NCI-H345 (cell line): ENCODE data around the gene SPPL2A.
"Not testable (repeated sequence)": the region's sequence is repeated elsewhere in the genome, so short reads cannot be mapped to it uniquely, and the experiment has no call there.

Experiments
- DNase-seq: peaks from one replicate; lab custom pipeline; 2025; lab: John Stamatoyannopoulos, UW

The SPPL2A gene

GRCh38 chr15:50765195-50765967, at the start of gene SPPL2A:
Gene SPPL2A (minus strand): TSS chr15:50765706. CDS start chr15:50765533, 173 bp downstream.
- DNase-seq = peak; percentile 66

GRCh38 chr15:50814634-50815033, 49.1 kb upstream of the SPPL2A start:
- no peak for DNase-seq

- no peak for DNase-seq
These were observed 48.4 kb upstream of the SPPL2A start for GRCh38 chr15:50813865-50814264.

- no peak for DNase-seq
These were observed 47.6 kb upstream of the SPPL2A start for GRCh38 chr15:50813089-50813488.

- not testable (repeated sequence) for DNase-seq
These were observed 46.6 kb upstream of the SPPL2A start for GRCh38 chr15:50812181-50812506.

GRCh38 chr15:50811461-50812180, 46.1 kb upstream of the SPPL2A start:
- DNase-seq = not testable (repeated sequence)

GRCh38 chr15:50810128-50810527, 44.6 kb upstream of the SPPL2A start:
- DNase-seq = no peak

- DNase-seq = no peak
These were observed 43.2 kb upstream of the SPPL2A start for GRCh38 chr15:50808728-50809127.

GRCh38 chr15:50803479-50804180, 38.1 kb upstream of the SPPL2A start:
- DNase-seq = no peak

- no peak for DNase-seq
These were observed 35.2 kb upstream of the SPPL2A start for GRCh38 chr15:50800715-50801114.

GRCh38 chr15:50798684-50799083, 33.2 kb upstream of the SPPL2A start:
- no peak for DNase-seq

- DNase-seq = no peak
These were observed 32.4 kb upstream of the SPPL2A start for GRCh38 chr15:50797926-50798325.

GRCh38 chr15:50791486-50791885, 26.0 kb upstream of the SPPL2A start:
- no peak for DNase-seq

- no peak for DNase-seq
These were observed 25.4 kb upstream of the SPPL2A start for GRCh38 chr15:50790778-50791453.

- DNase-seq = no peak
These were observed 21.4 kb upstream of the SPPL2A start for GRCh38 chr15:50786871-50787270.

- DNase-seq = no peak
These were observed 20.9 kb upstream of the SPPL2A start for GRCh38 chr15:50786438-50786837.

- no peak for DNase-seq
These were observed 18.4 kb upstream of the SPPL2A start for GRCh38 chr15:50783895-50784294.

- DNase-seq = peak; percentile 20
These were observed 17.9 kb upstream of the SPPL2A start for GRCh38 chr15:50783411-50783810.

- DNase-seq = no peak
These were observed 12.6 kb upstream of the SPPL2A start for GRCh38 chr15:50778086-50778485.

GRCh38 chr15:50777042-50777441, 11.5 kb upstream of the SPPL2A start:
- no peak for DNase-seq

GRCh38 chr15:50774450-50774849, 8.9 kb upstream of the SPPL2A start:
- DNase-seq = no peak

- DNase-seq = no peak
These were observed 7.9 kb upstream of the SPPL2A start for GRCh38 chr15:50773389-50773788.
